Ishikawa (cell line): Measurements from ENCODE around the gene SLC24A3.

Experiments used
- CEBPB ChIP-seq: IDR thresholded peaks from 2 replicates; pipeline ENCODE4 v1.6.1; 2012
- CREB1 ChIP-seq: IDR thresholded peaks from 2 replicates; pipeline ENCODE4 v1.6.1; 2012; ENCODE audit warnings: low read depth
- EGR1 ChIP-seq: IDR thresholded peaks from 2 replicates; pipeline ENCODE4 v1.6.1; 2012
- EP300 ChIP-seq: IDR thresholded peaks from 2 replicates; pipeline ENCODE4 v1.6.1; 2012; ENCODE audit warnings: borderline replicate concordance
- FOXM1 ChIP-seq: IDR thresholded peaks from 2 replicates; pipeline ENCODE4 v1.6.1; 2012; ENCODE audit warnings: low read depth, borderline replicate concordance
- MAX ChIP-seq: IDR thresholded peaks from 2 replicates; pipeline ENCODE4 v1.6.1; 2012
- NFIC ChIP-seq: IDR thresholded peaks from 2 replicates; pipeline ENCODE4 v1.6.1; 2012
- RAD21 ChIP-seq: IDR thresholded peaks from 2 replicates; pipeline ENCODE4 v1.6.1; 2012; ENCODE audit warnings: low read depth
- REST ChIP-seq: IDR thresholded peaks from 2 replicates; pipeline ENCODE4 v1.6.1; 2012; ENCODE audit warnings: low read depth, mild to moderate bottlenecking
- TAF1 ChIP-seq: IDR thresholded peaks from 2 replicates; pipeline ENCODE4 v1.6.1; 2012; ENCODE audit warnings: low read depth, mild to moderate bottlenecking
- TCF12 ChIP-seq: IDR thresholded peaks from 2 replicates; pipeline ENCODE4 v1.6.1; 2012; ENCODE audit warnings: low read depth
- TEAD4 ChIP-seq: IDR thresholded peaks from 2 replicates; pipeline ENCODE4 v1.6.1; 2012
- USF1 ChIP-seq: IDR thresholded peaks from 2 replicates; pipeline ENCODE4 v1.6.1; 2012
- YY1 ChIP-seq: IDR thresholded peaks from 2 replicates; pipeline ENCODE4 v1.6.1; 2012; ENCODE audit warnings: low read depth
- ZBTB7A ChIP-seq: IDR thresholded peaks from 2 replicates; pipeline ENCODE4 v1.6.1; 2012; ENCODE audit warnings: low read depth

Gene SLC24A3

GRCh38 chr20:19502169-19502568, 289.7 kb downstream of the SLC24A3 start:
- TF ChIP-seq RAD21 (no peak), FOXM1 (no peak), YY1 (no peak), NFIC (no peak), REST (no peak)

- TF ChIP-seq REST (no peak), MAX (no peak), CREB1 (no peak), CEBPB (no peak), RAD21 (no peak), EGR1 (no peak), TCF12 (no peak), ZBTB7A (no peak), EP300 (no peak), FOXM1 (no peak), TEAD4 (no peak)
Observed at GRCh38 chr20:19504251-19504650, 291.8 kb downstream of the SLC24A3 start.

- TF ChIP-seq TAF1 (no peak), USF1 (no peak), TEAD4 (no peak), ZBTB7A (no peak), FOXM1 (no peak), TCF12 (no peak), EP300 (no peak), NFIC (no peak), RAD21 (no peak), MAX (no peak), YY1 (no peak), CREB1 (no peak), CEBPB (no peak), EGR1 (no peak)
Observed at GRCh38 chr20:19506021-19506420, 293.6 kb downstream of the SLC24A3 start.

- no peak for TF ChIP-seq EP300
- TF ChIP-seq ZBTB7A = no peak
- no peak for TF ChIP-seq CEBPB
- TF ChIP-seq EGR1 = no peak
- no peak for TF ChIP-seq YY1
- no peak for TF ChIP-seq TCF12
- TF ChIP-seq USF1 = no peak
- no peak for TF ChIP-seq MAX
- TF ChIP-seq CREB1 = no peak
- TF ChIP-seq TAF1 = no peak
Observed at GRCh38 chr20:19508449-19508848, 296.0 kb downstream of the SLC24A3 start.

GRCh38 chr20:19510611-19511010, 298.2 kb downstream of the SLC24A3 start:
- no peak for TF ChIP-seq MAX
- no peak for TF ChIP-seq CREB1
- TF ChIP-seq TEAD4 = no peak
- TF ChIP-seq USF1 = no peak
- no peak for TF ChIP-seq TAF1

- TF ChIP-seq TEAD4 = no peak
- TF ChIP-seq TCF12 = no peak
- no peak for TF ChIP-seq ZBTB7A
- TF ChIP-seq MAX = no peak
- no peak for TF ChIP-seq YY1
- TF ChIP-seq CEBPB = no peak
- TF ChIP-seq RAD21 = no peak
- TF ChIP-seq CREB1 = no peak
- no peak for TF ChIP-seq EP300
- TF ChIP-seq EGR1 = no peak
- TF ChIP-seq TAF1 = no peak
- no peak for TF ChIP-seq REST
- TF ChIP-seq FOXM1 = no peak
- no peak for TF ChIP-seq NFIC
- TF ChIP-seq USF1 = no peak
Observed at GRCh38 chr20:19511931-19512330, 299.5 kb downstream of the SLC24A3 start.
